GM12801 (cell line): ENCODE results near the gene TGM2.

Experiments
- CTCF ChIP-seq: IDR thresholded peaks from one replicate; pipeline ENCODE4 v1.5.1; 2011; ENCODE audit warnings: control low read depth; ENCODE audit not compliant: insufficient read length; ENCODE audit errors: extremely low read depth

The TGM2 gene

GRCh38 chr20:38197619-38198018 lies 32.5 kb upstream of the TGM2 start:
- no peak for TF ChIP-seq CTCF

GRCh38 chr20:38197217-38197616 lies 32.1 kb upstream of the TGM2 start:
- no peak for TF ChIP-seq CTCF

GRCh38 chr20:38196592-38196991 lies 31.5 kb upstream of the TGM2 start:
- no peak for TF ChIP-seq CTCF

GRCh38 chr20:38196076-38196475 lies 31.0 kb upstream of the TGM2 start:
- TF ChIP-seq CTCF, result no peak

GRCh38 chr20:38195521-38195920 lies 30.5 kb upstream of the TGM2 start:
- no peak for TF ChIP-seq CTCF

- no peak for TF ChIP-seq CTCF
These were observed 30.0 kb upstream of the TGM2 start for GRCh38 chr20:38194971-38195504.

GRCh38 chr20:38193586-38194105 lies 28.6 kb upstream of the TGM2 start:
- TF ChIP-seq CTCF, result no peak

- TF ChIP-seq CTCF, result no peak
These were observed 27.3 kb upstream of the TGM2 start for GRCh38 chr20:38192323-38192885.
